ENCODE data around the gene PIGA. TPM values are rescaled to one million over a fixed set of nuclear protein-coding genes. Genes with fewer than 3 reads are reported as not detected.

PIGA gene
- total RNA-seq, 1 donor from 2014 or later = 40.6 TPM

GRCh38 chrX:15269618-15270521, 65.5 kb downstream of the PIGA start, which contains the start of gene ASB9:
TSS of gene ASB9 (minus strand) at chrX:15270083. CDS start at chrX:15269874, 209 bp downstream.
- H3K27ac Mint-ChIP-seq = no peak within 1 kb of the TSS
- no peaks in the 10 kb centered on the region for H3K36me3 Mint-ChIP-seq (ENCODE audit: low read depth)
- no peaks in the 10 kb centered on the region for H3K9me3 Mint-ChIP-seq
- H3K27me3 Mint-ChIP-seq (ENCODE audit: low read depth) = no peaks in the 10 kb centered on the region
- intact Hi-C loops (cut with micrococcal nuclease) = no loop called here
- peaks cover 5% of the 10 kb centered on the region for H3K4me1 Mint-ChIP-seq (ENCODE audit: low read depth)
- no peak within 1 kb of the TSS for H3K4me3 Mint-ChIP-seq (ENCODE audit: low read depth)
- DNase-seq (ENCODE audit: low spot score) = no peak

Other genes with a start within 250 kb of the PIGA start
- 0.11 and 0.78 TPM in 2 replicates for gene ASB9, start 65.4 kb downstream of the PIGA start, total RNA-seq
- not detected in 2 replicates for gene ASB11, start 19.9 kb downstream of the PIGA start, total RNA-seq
- not detected in 2 replicates for gene VEGFD, start 48.9 kb upstream of the PIGA start, total RNA-seq
- gene PIR, start 157.8 kb upstream of the PIGA start, total RNA-seq = 5.1 and 5.9 TPM in 2 replicates
- not detected in 2 replicates for gene BMX, start 165.3 kb upstream of the PIGA start, total RNA-seq